Measurements from ENCODE around the gene SAMD7. TPM values are rescaled to one million over a fixed set of nuclear protein-coding genes. Genes with fewer than 3 reads are reported as not detected.

The SAMD7 gene
- total RNA-seq, 1 experiment from 2014 or later, result not detected

GRCh38 chr3:169930843-169931242, 19.5 kb downstream of the SAMD7 start:
- no peaks in the 10 kb centered on the region for H3K9me3 Mint-ChIP-seq
- ChIA-PET CTCF (no interaction called here), POLR2A (no interaction called here)
- H3K27ac Mint-ChIP-seq, result no peak overlapping the region
- no peaks in the 10 kb centered on the region for H3K36me3 Mint-ChIP-seq
- H3K4me1 Mint-ChIP-seq, result no peaks in the 10 kb centered on the region
- no peak for ATAC-seq
- no peak for TF ChIP-seq GTF2I (CRISPR knock-in tag; conservative IDR thresholded peaks at IDR 0.05)
- no peak for TF ChIP-seq JUN (CRISPR knock-in tag; IDR thresholded peaks at IDR 0.05)
- no peak for TF ChIP-seq HMGXB4 (CRISPR knock-in tag; IDR thresholded peaks at IDR 0.05)
- H3K27me3 Mint-ChIP-seq (ENCODE audit: low read depth), result peaks cover 3% of the 10 kb centered on the region; the same call in 1 of the 2 replicates
- H3K4me3 Mint-ChIP-seq, result no peak overlapping the region
- DNase-seq (ENCODE audit: low spot score), result no peak

- no peak for ATAC-seq
- CTCF ChIA-PET, result no interaction called here
- H3K27me3 Mint-ChIP-seq (ENCODE audit: low read depth), result no peaks in the 10 kb centered on the region
Observed at GRCh38 chr3:169931747-169932520, 20.6 kb downstream of the SAMD7 start.

More at GRCh38 chr3:169931747-169932520, 20.6 kb downstream of the SAMD7 start:
- Mint-ChIP-seq H3K4me3 (no peak overlapping the region), H3K9me3 (no peaks in the 10 kb centered on the region), H3K4me1 (no peaks in the 10 kb centered on the region), H3K27ac (no peak overlapping the region), H3K36me3 (no peaks in the 10 kb centered on the region)
- no peak for DNase-seq (ENCODE audit: low spot score)
- POLR2A ChIA-PET, result no interaction called here
- TF ChIP-seq FOXK1 (CRISPR knock-in tag; IDR thresholded peaks at IDR 0.05) (no peak), E2F1 (CRISPR knock-in tag; IDR thresholded peaks at IDR 0.05) (no peak), PRRX2 (CRISPR knock-in tag; IDR thresholded peaks at IDR 0.05) (no peak), SMAD3 (CRISPR knock-in tag; IDR thresholded peaks at IDR 0.05; ENCODE audit: borderline replicate concordance) (no peak), FOXJ3 (CRISPR knock-in tag; IDR thresholded peaks at IDR 0.05; ENCODE audit: borderline replicate concordance) (no peak), EMX1 (CRISPR knock-in tag; IDR thresholded peaks at IDR 0.05) (no peak), CTCF (IDR thresholded peaks at IDR 0.05) (no peak), KAT7 (CRISPR knock-in tag; IDR thresholded peaks at IDR 0.05; ENCODE audit: borderline replicate concordance) (no peak), ZNF416 (CRISPR knock-in tag; IDR thresholded peaks at IDR 0.05) (no peak), NR1H2 (CRISPR knock-in tag; IDR thresholded peaks at IDR 0.05) (no peak), ZBTB43 (CRISPR knock-in tag; IDR thresholded peaks at IDR 0.05) (no peak), ATF1 (CRISPR knock-in tag; IDR thresholded peaks at IDR 0.05) (no peak), ZNF425 (CRISPR knock-in tag; conservative IDR thresholded peaks at IDR 0.05) (no peak), CBFB (CRISPR knock-in tag; IDR thresholded peaks at IDR 0.05; ENCODE audit: low read depth) (no peak), SOX15 (CRISPR knock-in tag; IDR thresholded peaks at IDR 0.05) (no peak)

Data from WTC11 (cell line).